Gastrocnemius medialis (tissue), 4 donors: ENCODE results near the gene PIGS. TPM values are rescaled to one million over a fixed set of nuclear protein-coding genes. Genes with fewer than 3 reads are reported as not detected.

Experiments
- ATAC-seq, 2 donors: fragments of 150-250 bp; one replicate each; pipeline ENCODE4 v1.9.1; 2016
- DNase-seq, 2 donors: peaks; one replicate each; pipeline ENCODE4 v3.0.0-alpha.2; 2019
- H3K27ac ChIP-seq, 4 donors: fragments of 200-600 bp; sonication (generic); 1 replicate in 1 of 4; 2 replicates in 3 of 4; pipeline ENCODE4 v1.5.1; 2016 to 2018; ENCODE audit warnings: mild to moderate bottlenecking in 2 of 4, moderate library complexity in 1 of 4
- H3K27me3 ChIP-seq, 3 donors: fragments of 200-600 bp; sonication (generic) in 2 of 3; 1 replicate in 1 of 3; 2 replicates in 2 of 3; pipeline versions ENCODE4 v1.5.1 to v1.6.0; 2016 to 2019; ENCODE audit warnings: mild to moderate bottlenecking in 1 of 3, moderate library complexity in 1 of 3
- H3K36me3 ChIP-seq, 2 donors: fragments of 200-600 bp; sonication (generic) in 1 of 2; one replicate each; pipeline ENCODE4 v1.5.1; 2017 to 2018
- H3K4me1 ChIP-seq, 2 donors: fragments of 200-600 bp; sonication (generic) in 1 of 2; one replicate each; pipeline ENCODE4 v1.5.1; 2016 to 2017; ENCODE audit warnings: mild to moderate bottlenecking in 2 of 2
- H3K4me3 ChIP-seq, 4 donors: fragments of 200-600 bp; sonication (generic) in 3 of 4; 1 replicate in 1 of 4; 2 replicates in 3 of 4; pipeline ENCODE4 v1.5.1; 2016 to 2019; ENCODE audit warnings: mild to moderate bottlenecking in 2 of 4
- H3K9me3 ChIP-seq, 3 donors: fragments of 200-600 bp; sonication (generic) in 2 of 3; 1 replicate in 1 of 3; 2 replicates in 2 of 3; pipeline ENCODE4 v1.5.1; 2016 to 2019
- POLR2A ChIP-seq, 2 donors: fragments of 450-650 bp; IDR thresholded peaks; one replicate each; pipeline ENCODE4 v1.6.1; 2017; ENCODE audit warnings: antibody characterized with exemption in 2 of 2, mild to moderate bottlenecking in 2 of 2, moderate library complexity in 2 of 2
- in situ Hi-C, 4 donors: fragments of 200-750 bp; cut with MboI; loops; one replicate each; pipeline versions ENCODE4 v1.15.0 to v1.8.0; 2017; ENCODE audit warnings: low sequenced_read_pairs in 4 of 4
- intact Hi-C: fragments of 100-400 bp; cut with DNase I; formaldehyde crosslinking; loops from one replicate; pipeline ENCODE4 v1.15.1; 2023; ENCODE audit warnings: low total_unique reads
- total RNA-seq, 4 donors: library from RNA; depleted of rRNA; stranded (reverse); fragments of >200 nt; gene quantifications; one replicate each; pipeline versions ENCODE4 v1.1.0 to v1.2.3, GENCODE V29; 2016
- TF ChIP-seq, protein P1 (sequence below), 5 experiments: fragments of 450-650 bp in 3 of 5; fragments of 200-600 bp in 2 of 5; sonication (generic) in 2 of 5; IDR thresholded peaks in 4 of 5; conservative IDR thresholded peaks in 1 of 5; 1 replicate in 4 of 5; 2 replicates in 1 of 5; pipeline ENCODE4 v1.5.1; 2016 to 2019; ENCODE audit warnings: antibody characterized with exemption in 5 of 5, mild to moderate bottlenecking in 3 of 5, moderate library complexity in 3 of 5

The PIGS gene
- total RNA-seq, 4 donors from 2014 or later = 25.0 to 63.0 (median 50.0) TPM

- H3K27me3 ChIP-seq = no peaks in the 10 kb centered on the region
- peak overlapping the region; percentile 60 to 88 (median 77) for H3K4me3 ChIP-seq
- peak overlapping the region in 1 of 4 donors; percentile 19 for H3K27ac ChIP-seq
- DNase-seq = no peak
- intact Hi-C loops = loop anchor here (2.0 kb wide), 2 partner anchors 25 to 47 kb away; partner anchors contain the start of genes ALDOC and SPAG5
- in situ Hi-C loops = loop anchor here in 1 of 4 donors (25.0 kb wide), 1 partner anchor 111 kb away; the partner anchor contains the start of genes SDF2 and SUPT6H
- TF ChIP-seq, protein P1, sequence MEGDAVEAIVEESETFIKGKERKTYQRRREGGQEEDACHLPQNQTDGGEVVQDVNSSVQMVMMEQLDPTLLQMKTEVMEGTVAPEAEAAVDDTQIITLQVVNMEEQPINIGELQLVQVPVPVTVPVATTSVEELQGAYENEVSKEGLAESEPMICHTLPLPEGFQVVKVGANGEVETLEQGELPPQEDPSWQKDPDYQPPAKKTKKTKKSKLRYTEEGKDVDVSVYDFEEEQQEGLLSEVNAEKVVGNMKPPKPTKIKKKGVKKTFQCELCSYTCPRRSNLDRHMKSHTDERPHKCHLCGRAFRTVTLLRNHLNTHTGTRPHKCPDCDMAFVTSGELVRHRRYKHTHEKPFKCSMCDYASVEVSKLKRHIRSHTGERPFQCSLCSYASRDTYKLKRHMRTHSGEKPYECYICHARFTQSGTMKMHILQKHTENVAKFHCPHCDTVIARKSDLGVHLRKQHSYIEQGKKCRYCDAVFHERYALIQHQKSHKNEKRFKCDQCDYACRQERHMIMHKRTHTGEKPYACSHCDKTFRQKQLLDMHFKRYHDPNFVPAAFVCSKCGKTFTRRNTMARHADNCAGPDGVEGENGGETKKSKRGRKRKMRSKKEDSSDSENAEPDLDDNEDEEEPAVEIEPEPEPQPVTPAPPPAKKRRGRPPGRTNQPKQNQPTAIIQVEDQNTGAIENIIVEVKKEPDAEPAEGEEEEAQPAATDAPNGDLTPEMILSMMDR (IDR thresholded peaks at IDR 0.05 in 4 of 5, conservative IDR thresholded peaks at IDR 0.05 in 1 of 5) = no peak
- TF ChIP-seq POLR2A (IDR thresholded peaks at IDR 0.05) = no peak
- H3K36me3 ChIP-seq = peaks cover 0 to 43% of the 10 kb centered on the region in 2 donors
- no peaks in the 10 kb centered on the region for H3K9me3 ChIP-seq
- peaks cover 10 to 15% of the 10 kb centered on the region in 2 donors for H3K4me1 ChIP-seq
- ATAC-seq = no peak
Measured at GRCh38 chr17:28551421-28552175, 19.7 kb downstream of the PIGS start.

- in situ Hi-C loops (loop anchor here in 1 of 4 donors (25.0 kb wide), 1 partner anchor 111 kb away; the partner anchor contains the start of genes SDF2 and SUPT6H), intact Hi-C loops (no loop called here)
- no peak overlapping the region for H3K27ac ChIP-seq
- DNase-seq = no peak
- TF ChIP-seq, protein P1 (IDR thresholded peaks at IDR 0.05 in 4 of 5, conservative IDR thresholded peaks at IDR 0.05 in 1 of 5) = no peak
- TF ChIP-seq POLR2A (IDR thresholded peaks at IDR 0.05) = no peak
- no peaks in the 10 kb centered on the region for H3K9me3 ChIP-seq
- H3K27me3 ChIP-seq = no peaks in the 10 kb centered on the region
- peaks cover 10 to 15% of the 10 kb centered on the region in 2 donors for H3K4me1 ChIP-seq
- H3K4me3 ChIP-seq = no peak overlapping the region
- no peak for ATAC-seq
- H3K36me3 ChIP-seq = peaks cover 0 to 35% of the 10 kb centered on the region in 2 donors
Measured at GRCh38 chr17:28550858-28551257, 20.5 kb downstream of the PIGS start.

DNA sequence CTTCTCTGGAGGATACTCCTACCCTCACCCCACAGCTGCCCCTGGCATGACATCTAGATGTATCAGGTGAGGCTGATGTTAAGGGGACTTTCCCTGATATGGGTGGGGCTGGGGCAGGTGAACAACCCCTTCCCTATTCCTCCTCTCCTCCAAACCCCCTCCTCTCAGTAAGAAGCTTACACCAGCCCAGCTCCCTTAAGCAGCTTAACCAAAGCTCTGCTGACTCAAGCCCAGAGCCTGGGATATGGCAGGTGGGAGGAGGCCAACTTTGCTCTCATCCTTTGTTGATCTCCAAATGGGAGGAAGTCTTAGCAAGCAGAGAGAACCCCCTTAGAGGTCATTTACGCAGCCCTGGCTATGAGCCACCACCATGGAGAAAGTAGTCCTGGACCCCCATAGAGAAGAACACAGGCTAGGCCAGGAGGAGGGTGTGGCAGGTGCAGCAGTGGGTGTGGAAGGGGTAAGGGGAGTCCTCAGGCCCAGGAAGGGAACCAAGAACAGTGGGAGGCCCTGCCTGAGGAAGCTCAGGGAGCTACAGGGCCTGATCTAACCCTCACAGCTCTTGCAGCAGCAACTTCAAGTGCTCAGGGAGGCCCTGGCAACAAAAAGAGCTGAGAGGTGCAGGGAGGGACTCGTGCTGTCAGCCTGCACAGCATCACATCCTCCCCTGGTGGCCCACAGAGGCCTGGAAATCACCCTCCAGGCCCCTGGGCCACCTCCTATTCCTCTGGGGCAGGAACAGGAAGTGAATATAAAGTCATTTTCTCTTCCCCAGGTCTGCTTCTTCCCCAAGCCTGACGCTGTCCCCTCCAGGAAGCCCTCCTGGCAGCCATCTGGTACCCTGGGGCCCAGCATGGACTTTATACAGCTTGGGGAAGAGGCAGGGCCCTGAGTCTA is 21.8 kb downstream of the PIGS start:
- H3K36me3 ChIP-seq = peaks cover 0 to 22% of the 10 kb centered on the region in 2 donors
- peaks cover 10 to 15% of the 10 kb centered on the region in 2 donors for H3K4me1 ChIP-seq
- H3K9me3 ChIP-seq = no peaks in the 10 kb centered on the region
- intact Hi-C loops = no loop called here
- DNase-seq (no peak), ATAC-seq (no peak)
- H3K27ac ChIP-seq = no peak overlapping the region
- TF ChIP-seq, protein P1 (IDR thresholded peaks at IDR 0.05 in 4 of 5, conservative IDR thresholded peaks at IDR 0.05 in 1 of 5) = no peak
- no peak for TF ChIP-seq POLR2A (IDR thresholded peaks at IDR 0.05)
- in situ Hi-C loops = loop anchor here in 1 of 4 donors (25.0 kb wide), 1 partner anchor 113 kb away; the partner anchor contains the start of genes SDF2 and SUPT6H
- no peak overlapping the region for H3K4me3 ChIP-seq
- no peaks in the 10 kb centered on the region for H3K27me3 ChIP-seq

GRCh38 chr17:28548417-28549130 is 22.8 kb downstream of the PIGS start:
- no peak overlapping the region for H3K27ac ChIP-seq
- in situ Hi-C loops = no loop called here
- no peak overlapping the region for H3K4me3 ChIP-seq
- TF ChIP-seq, protein P1 (IDR thresholded peaks at IDR 0.05 in 4 of 5, conservative IDR thresholded peaks at IDR 0.05 in 1 of 5) = peak in 1 of 5 experiments; percentile 1
- TF ChIP-seq POLR2A (IDR thresholded peaks at IDR 0.05) = no peak
- peaks cover 10 to 15% of the 10 kb centered on the region in 2 donors for H3K4me1 ChIP-seq
- ATAC-seq = no peak
- DNase-seq = no peak
- H3K36me3 ChIP-seq = peaks cover 0 to 12% of the 10 kb centered on the region in 2 donors
- H3K9me3 ChIP-seq = no peaks in the 10 kb centered on the region
- H3K27me3 ChIP-seq = no peaks in the 10 kb centered on the region
- intact Hi-C loops = no loop called here
